Transverse colon (tissue), 3 donors: ENCODE measurements around the gene SERBP1.

Experiments
- CTCF ChIP-seq, 5 experiments: fragments of 200-600 bp in 3 of 5; fragments of 450-650 bp in 2 of 5; sonication (generic) in 3 of 5; IDR thresholded peaks; 1 replicate in 2 of 5; 2 replicates in 3 of 5; pipeline ENCODE4 v1.5.1; 2016 to 2017; ENCODE audit warnings: antibody characterized with exemption in 5 of 5, inconsistent platforms in 3 of 5, mild to moderate bottlenecking in 2 of 5, moderate library complexity in 1 of 5
- EP300 ChIP-seq: sonication (generic); formaldehyde crosslinking; IDR thresholded peaks from one replicate; pipeline ENCODE4 v1.6.1; 2017; ENCODE audit warnings: antibody characterized with exemption, low read depth
- POLR2A ChIP-seq: fragments of 450-650 bp; IDR thresholded peaks from one replicate; pipeline ENCODE4 v1.6.1; 2016; ENCODE audit warnings: antibody characterized with exemption, mild to moderate bottlenecking, moderate library complexity

- no peak for TF ChIP-seq POLR2A
- no peak for TF ChIP-seq EP300
- TF ChIP-seq CTCF (IDR thresholded peaks at IDR 0.05), result no peak
Observed at GRCh38 chr1:67408148-67408547, 22.1 kb downstream of the SERBP1 start.
